BLaER1 treated with 17β-estradiol and CSF1 and Interleukin-3, amounts not matched to agents 10 nM and 100 nM (cell line): ENCODE measurements around the gene LINGO1.

ENCODE experiments used
- H3K27ac ChIP-seq, 11 experiments: shearing (Covaris generic); formaldehyde crosslinking; 2 replicates each; pipeline ENCODE4 v1.8.1; 2022
- H3K27me3 ChIP-seq, 11 experiments: shearing (Covaris generic); formaldehyde crosslinking; 2 replicates each; pipeline ENCODE4 v1.8.1; 2022
- H3K36me3 ChIP-seq, 11 experiments: shearing (Covaris generic); formaldehyde crosslinking; 2 replicates each; pipeline ENCODE4 v1.8.1; 2022
- H3K4me1 ChIP-seq, 10 experiments: shearing (Covaris generic); formaldehyde crosslinking; 2 replicates each; pipeline ENCODE4 v1.8.1; 2022
- H3K4me2 ChIP-seq, 11 experiments: shearing (Covaris generic); formaldehyde crosslinking; 2 replicates each; pipeline ENCODE4 v1.8.1; 2022
- H3K4me3 ChIP-seq, 10 experiments: shearing (Covaris generic); formaldehyde crosslinking; 2 replicates each; pipeline ENCODE4 v1.8.1; 2022
- H3K9ac ChIP-seq, 11 experiments: shearing (Covaris generic); formaldehyde crosslinking; 2 replicates each; pipeline ENCODE4 v1.8.1; 2022
- H3K9me3 ChIP-seq, 11 experiments: shearing (Covaris generic); formaldehyde crosslinking; replicated peaks in 1 of 11; 2 replicates each; pipeline ENCODE4 v1.8.1; 2022
- H4K20me1 ChIP-seq, 11 experiments: shearing (Covaris generic); formaldehyde crosslinking; 2 replicates each; pipeline ENCODE4 v1.8.1; 2022
- Cebpa-rat ChIP-seq, 11 experiments: shearing (Covaris generic); IDR thresholded peaks; 2 replicates each; pipeline ENCODE4 v1.8.1; 2022

The LINGO1 gene, protein sequence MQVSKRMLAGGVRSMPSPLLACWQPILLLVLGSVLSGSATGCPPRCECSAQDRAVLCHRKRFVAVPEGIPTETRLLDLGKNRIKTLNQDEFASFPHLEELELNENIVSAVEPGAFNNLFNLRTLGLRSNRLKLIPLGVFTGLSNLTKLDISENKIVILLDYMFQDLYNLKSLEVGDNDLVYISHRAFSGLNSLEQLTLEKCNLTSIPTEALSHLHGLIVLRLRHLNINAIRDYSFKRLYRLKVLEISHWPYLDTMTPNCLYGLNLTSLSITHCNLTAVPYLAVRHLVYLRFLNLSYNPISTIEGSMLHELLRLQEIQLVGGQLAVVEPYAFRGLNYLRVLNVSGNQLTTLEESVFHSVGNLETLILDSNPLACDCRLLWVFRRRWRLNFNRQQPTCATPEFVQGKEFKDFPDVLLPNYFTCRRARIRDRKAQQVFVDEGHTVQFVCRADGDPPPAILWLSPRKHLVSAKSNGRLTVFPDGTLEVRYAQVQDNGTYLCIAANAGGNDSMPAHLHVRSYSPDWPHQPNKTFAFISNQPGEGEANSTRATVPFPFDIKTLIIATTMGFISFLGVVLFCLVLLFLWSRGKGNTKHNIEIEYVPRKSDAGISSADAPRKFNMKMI

GRCh38 chr15:77632534-77633133 is at the start of gene LINGO1:
TSS of gene LINGO1 (minus strand) at chr15:77632912. CDS start at chr15:77632315, 597 bp downstream.
- H3K4me2 ChIP-seq = peak within 1 kb of the TSS; percentile 75 to 99 (median 97)
- no peak within 1 kb of the TSS for H3K27ac ChIP-seq
- no peaks in the 10 kb centered on the region for H3K9me3 ChIP-seq
- H3K27me3 ChIP-seq = peaks cover 73 to 94% (median 89%) of the 10 kb centered on the region in 11 experiments
- peaks cover 0 to 32% (median 16%) of the 10 kb centered on the region in 10 experiments; a peak in 16 of 20 replicates for H3K4me1 ChIP-seq
- H3K4me3 ChIP-seq = peak within 1 kb of the TSS; percentile 43 to 70 (median 58)
- H3K9ac ChIP-seq = peak within 1 kb of the TSS in 10 of 11 experiments; percentile 29 to 66 (median 52); a peak in 19 of 22 replicates
- H4K20me1 ChIP-seq = peaks cover 0 to 59% (median 20%) of the 10 kb centered on the region in 11 experiments; a peak in 15 of 22 replicates
- no peaks in the 10 kb centered on the region for H3K36me3 ChIP-seq
- no peak for TF ChIP-seq Cebpa-rat (IDR thresholded peaks at IDR 0.05)

GRCh38 chr15:77681362-77681761 is 48.6 kb upstream of the LINGO1 start:
- Histone ChIP-seq H3K4me3 (no peak overlapping the region), H3K27ac (no peak overlapping the region), H3K9me3 (0 out of 22 replicates have a peak, but pooled peaks cover 0 to 6% (median 0%) of the 10 kb centered on the region in 11 experiments), H3K4me2 (no peak overlapping the region), H3K36me3 (no peaks in the 10 kb centered on the region), H3K4me1 (peaks cover 0 to 22% (median 5%) of the 10 kb centered on the region in 10 experiments; a peak in 10 of 20 replicates), H3K9ac (no peak overlapping the region), H4K20me1 (no peaks in the 10 kb centered on the region; a peak in 1 of 22 replicates), H3K27me3 (no peaks in the 10 kb centered on the region; a peak in 1 of 22 replicates)
- TF ChIP-seq Cebpa-rat (IDR thresholded peaks at IDR 0.05) = no peak

DNA sequence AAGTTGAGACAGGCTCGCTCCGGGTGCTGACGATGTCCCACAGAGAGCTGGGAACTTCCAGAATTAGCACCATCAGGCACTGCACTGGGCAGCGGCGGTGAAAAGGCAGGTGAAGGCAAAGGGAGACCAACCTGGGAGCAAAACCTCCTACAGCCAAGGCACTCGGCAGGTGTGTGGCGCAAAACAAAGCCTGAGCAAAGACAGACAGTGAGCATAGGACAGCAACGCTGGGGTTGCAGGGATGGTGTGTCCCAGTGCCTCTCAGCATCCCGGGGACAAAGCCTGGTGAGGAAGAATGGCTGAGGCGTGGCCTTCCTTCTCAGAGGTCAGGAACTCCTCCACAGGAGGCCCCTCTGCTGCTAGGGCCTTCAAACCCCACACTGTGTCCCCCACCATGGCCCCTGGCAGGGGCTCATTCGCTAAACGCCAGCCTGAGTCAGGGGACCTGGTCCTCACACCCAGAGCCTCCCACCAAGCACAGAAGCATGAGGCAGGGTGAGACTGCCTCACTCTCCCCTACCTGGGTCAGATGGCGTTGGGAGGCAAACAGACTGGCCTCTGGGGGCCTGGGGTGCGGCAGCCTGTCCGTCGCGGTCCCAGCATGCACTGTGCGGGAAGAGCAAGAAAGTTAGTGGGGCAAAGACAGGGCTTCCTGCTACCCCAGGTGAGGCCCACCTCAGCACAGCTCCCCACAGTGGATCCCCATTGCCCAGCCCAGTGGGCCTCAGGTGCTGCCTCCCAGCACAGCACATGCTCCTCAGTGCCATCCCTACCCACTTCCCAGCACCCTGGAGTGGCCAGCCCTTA is 44.1 kb upstream of the LINGO1 start:
- H3K9ac ChIP-seq = no peak overlapping the region
- TF ChIP-seq Cebpa-rat (IDR thresholded peaks at IDR 0.05) = no peak
- H3K36me3 ChIP-seq = no peaks in the 10 kb centered on the region
- H3K27ac ChIP-seq = no peak overlapping the region
- peaks cover under 1 to 7% (median 2%) of the 10 kb centered on the region in 10 experiments; a peak in 18 of 20 replicates for H3K4me1 ChIP-seq
- H4K20me1 ChIP-seq = no peaks in the 10 kb centered on the region; a peak in 1 of 22 replicates
- no peaks in the 10 kb centered on the region for H3K27me3 ChIP-seq
- no peak overlapping the region for H3K4me2 ChIP-seq
- no peaks in the 10 kb centered on the region for H3K9me3 ChIP-seq
- H3K4me3 ChIP-seq = no peak overlapping the region

- H3K4me3 ChIP-seq = no peak overlapping the region
- H3K27ac ChIP-seq = no peak overlapping the region
- H3K9ac ChIP-seq = no peak overlapping the region
- no peaks in the 10 kb centered on the region for H3K36me3 ChIP-seq
- H3K4me2 ChIP-seq = no peak overlapping the region
- peaks cover 9 to 16% (median 10%) of the 10 kb centered on the region in 10 experiments for H3K4me1 ChIP-seq
- no peak for TF ChIP-seq Cebpa-rat (IDR thresholded peaks at IDR 0.05)
- H3K9me3 ChIP-seq = no peaks in the 10 kb centered on the region
- H3K27me3 ChIP-seq = no peaks in the 10 kb centered on the region
- H4K20me1 ChIP-seq = no peaks in the 10 kb centered on the region; a peak in 1 of 22 replicates
These were observed 43.2 kb upstream of the LINGO1 start for GRCh38 chr15:77675806-77676415.

DNA sequence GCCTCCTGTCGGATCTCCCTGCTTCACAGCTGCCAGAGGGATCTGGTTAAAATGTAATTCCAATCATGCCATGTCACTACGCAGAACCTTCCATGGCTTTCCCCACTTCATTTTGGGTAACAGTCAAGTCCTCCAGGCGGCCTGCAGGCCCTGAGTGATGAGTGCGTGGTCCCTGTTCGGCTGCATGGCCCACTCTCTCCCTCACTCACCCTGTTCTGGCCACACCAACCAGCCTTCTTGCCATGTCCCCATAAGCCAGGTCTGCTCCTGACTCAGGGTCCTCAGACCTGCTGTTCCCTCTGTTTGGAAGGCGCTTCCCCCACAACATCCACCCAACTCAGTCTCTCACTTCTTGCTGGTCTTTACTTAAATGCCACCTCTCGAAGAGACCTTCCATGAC is 41.6 kb upstream of the LINGO1 start:
- H3K4me2 ChIP-seq = no peak overlapping the region
- no peak overlapping the region for H3K9ac ChIP-seq
- H3K36me3 ChIP-seq = no peaks in the 10 kb centered on the region
- H4K20me1 ChIP-seq = no peaks in the 10 kb centered on the region; a peak in 1 of 22 replicates
- no peak for TF ChIP-seq Cebpa-rat (IDR thresholded peaks at IDR 0.05)
- peaks cover 14 to 31% (median 26%) of the 10 kb centered on the region in 10 experiments for H3K4me1 ChIP-seq
- H3K9me3 ChIP-seq = no peaks in the 10 kb centered on the region
- no peak overlapping the region for H3K27ac ChIP-seq
- no peaks in the 10 kb centered on the region for H3K27me3 ChIP-seq
- no peak overlapping the region for H3K4me3 ChIP-seq

GRCh38 chr15:77673866-77674265 is 41.2 kb upstream of the LINGO1 start:
- Histone ChIP-seq H3K4me1 (peaks cover 14 to 36% (median 31%) of the 10 kb centered on the region in 10 experiments), H3K9ac (no peak overlapping the region), H3K9me3 (no peaks in the 10 kb centered on the region), H3K4me3 (no peak overlapping the region), H3K27me3 (no peaks in the 10 kb centered on the region), H3K27ac (no peak overlapping the region), H4K20me1 (no peaks in the 10 kb centered on the region; a peak in 1 of 22 replicates), H3K36me3 (no peaks in the 10 kb centered on the region), H3K4me2 (no peak overlapping the region)
- no peak for TF ChIP-seq Cebpa-rat (IDR thresholded peaks at IDR 0.05)

- Histone ChIP-seq H3K4me3 (no peak overlapping the region), H3K4me2 (peak overlapping the region in 2 of 11 experiments; percentile 84 to 91; a peak in 4 of 22 replicates), H3K9me3 (no peaks in the 10 kb centered on the region), H3K4me1 (peaks cover 14 to 53% (median 44%) of the 10 kb centered on the region in 10 experiments), H4K20me1 (no peaks in the 10 kb centered on the region; a peak in 1 of 22 replicates), H3K36me3 (no peaks in the 10 kb centered on the region), H3K27me3 (no peaks in the 10 kb centered on the region), H3K27ac (no peak overlapping the region), H3K9ac (no peak overlapping the region)
- no peak for TF ChIP-seq Cebpa-rat (IDR thresholded peaks at IDR 0.05)
These were observed 39.4 kb upstream of the LINGO1 start for GRCh38 chr15:77672135-77672534.
